HS-5 (cell line): ENCODE results near the gene DEFB110.

Source experiments
- DNase-seq: peaks from one replicate; pipeline ENCODE4 v3.0.0-alpha.2; 2012; ENCODE audit warnings: low read depth

DEFB110 gene

GRCh38 chr6:50021894-50022293 lies at the start of gene DEFB110:
Gene DEFB110, minus strand, starts transcription at chr6:50021994. Its CDS starts 59 bp downstream, at chr6:50021935.
- DNase-seq = no peak

- DNase-seq = no peak
Observed at GRCh38 chr6:50070101-50070500, 48.3 kb upstream of the DEFB110 start.

GRCh38 chr6:50062051-50062450 lies 40.3 kb upstream of the DEFB110 start:
- no peak for DNase-seq

GRCh38 chr6:50056242-50056641 lies 34.4 kb upstream of the DEFB110 start:
- no peak for DNase-seq

GRCh38 chr6:50049829-50050228 lies 28.0 kb upstream of the DEFB110 start, which contains the start of gene DEFB112:
Gene DEFB112, minus strand, starts transcription at chr6:50049929. Its CDS starts 60 bp downstream, at chr6:50049869.
- no peak for DNase-seq

- no peak for DNase-seq
Observed at GRCh38 chr6:50047026-50047425, 25.2 kb upstream of the DEFB110 start.

- no peak for DNase-seq
Observed at GRCh38 chr6:50030777-50031562, 9.2 kb upstream of the DEFB110 start.

- no peak for DNase-seq
Observed at GRCh38 chr6:50030350-50030749, 8.6 kb upstream of the DEFB110 start.

- DNase-seq = no peak
Observed at GRCh38 chr6:50025258-50025657, 3.5 kb upstream of the DEFB110 start.

- peak; percentile 70 for DNase-seq
Observed at GRCh38 chr6:50007819-50008218, 14.0 kb downstream of the DEFB110 start.

- no peak for DNase-seq
Observed at GRCh38 chr6:50003139-50003538, 18.7 kb downstream of the DEFB110 start.

- no peak for DNase-seq
Observed at GRCh38 chr6:49995278-49995677, 26.5 kb downstream of the DEFB110 start.

- DNase-seq = no peak
Observed at GRCh38 chr6:49988900-49989299, 32.9 kb downstream of the DEFB110 start.

- no peak for DNase-seq
Observed at GRCh38 chr6:49987749-49988148, 34.0 kb downstream of the DEFB110 start.

- no peak for DNase-seq
Observed at GRCh38 chr6:49986551-49986950, 35.2 kb downstream of the DEFB110 start.

GRCh38 chr6:49982046-49982445 lies 39.7 kb downstream of the DEFB110 start:
- no peak for DNase-seq

- peak; percentile 67 for DNase-seq
Observed at GRCh38 chr6:49980898-49981297, 40.9 kb downstream of the DEFB110 start.

- DNase-seq = no peak
Observed at GRCh38 chr6:49979584-49979983, 42.2 kb downstream of the DEFB110 start.

GRCh38 chr6:49978332-49979226 lies 43.2 kb downstream of the DEFB110 start:
- no peak for DNase-seq

- no peak for DNase-seq
Observed at GRCh38 chr6:49969605-49970004, 52.2 kb downstream of the DEFB110 start, which contains the start of gene DEFB113. Gene DEFB113, minus strand, starts transcription at chr6:49969625. Its CDS starts 0 bp downstream, at chr6:49969625.
